Body of pancreas (tissue), 4 donors: ENCODE measurements around the gene ORC4.

Source experiments
- CTCF ChIP-seq, 7 experiments: fragments of 450-650 bp in 4 of 7; fragments of 200-600 bp in 3 of 7; sonication (generic) in 3 of 7; IDR thresholded peaks; one replicate each; pipeline ENCODE4 v1.5.1; 2016 to 2019; ENCODE audit warnings: antibody characterized with exemption in 7 of 7
- POLR2A ChIP-seq, 3 donors: fragments of 450-650 bp; IDR thresholded peaks; one replicate each; pipeline ENCODE4 v1.6.1; 2016; ENCODE audit warnings: antibody characterized with exemption in 3 of 3, mild to moderate bottlenecking in 2 of 3

GRCh38 chr2:148063633-148064032 lies 43.1 kb upstream of the ORC4 start:
- no peak for TF ChIP-seq CTCF (IDR thresholded peaks at IDR 0.05)
- no peak for TF ChIP-seq POLR2A (IDR thresholded peaks at IDR 0.05)
